GM12878 (cell line): ENCODE data around the gene LPAR3. TPM values are rescaled to one million over a fixed set of nuclear protein-coding genes. Genes with fewer than 3 reads are reported as not detected.

Experiments
- ATAC-seq: fragments of 200-7000 bp; cut with Tn5 transposase; 3 replicates; pipeline ENCODE4 v1.9.1; 2020; ENCODE audit warnings: mild to moderate bottlenecking, moderate library complexity
- BruUV-seq: library from RNA; stranded (reverse); fragments of 400-500 nt; replicated peaks from 2 replicates; lab custom pipeline; 2021; lab: Mats Ljungman, UMichigan
- CTCF ChIA-PET: fragments of 300-600 bp; sonication (Branson Sonifier 250); formaldehyde crosslinking; extraction: SDS; loops from one replicate; lab custom pipeline; 2021; ENCODE audit warnings: inconsistent platforms; lab: Yijun Ruan, JAX
- POLR2A ChIA-PET: fragments of 350-600 bp; formaldehyde crosslinking; extraction: SDS; loops from one replicate; lab custom pipeline; 2021; ENCODE audit warnings: inconsistent platforms; lab: Charles Lee
- RAD21 ChIA-PET: fragments of 300-600 bp; sonication (Branson Sonifier 250); formaldehyde crosslinking; loops from one replicate; lab custom pipeline; 2023; ENCODE audit warnings: antibody characterized with exemption; ENCODE audit not compliant: unreplicated experiment; lab: Charles Lee
- SMC1A ChIA-PET: fragments of 300-600 bp; sonication (Branson Sonifier 250); formaldehyde crosslinking; loops from one replicate; lab custom pipeline; 2023; ENCODE audit not compliant: unreplicated experiment, uncharacterized antibody; lab: Charles Lee
- DNase-seq: peaks from one replicate; pipeline ENCODE4 v3.0.0-alpha.2; 2011; ENCODE audit warnings: low read depth, low spot score
- FAIRE-seq: peaks from 3 replicates; lab custom pipeline; 2011; peaks lifted over from hg19 to GRCh38; lab: Jason Lieb, UNC
- H2AFZ ChIP-seq: 2 replicates; pipeline ENCODE4 v1.6.0; 2011; ENCODE audit warnings: low read depth, low read length, control low read depth; ENCODE audit not compliant: control insufficient read depth
- H3K27ac ChIP-seq: 2 replicates; pipeline ENCODE4 v1.5.1; 2011; ENCODE audit warnings: control low read depth; ENCODE audit not compliant: control insufficient read depth, insufficient read depth
- H3K27me3 ChIP-seq, 2 experiments: replicated peaks in 1 of 2; 2 replicates each; pipeline versions ENCODE4 v1.6.0 to v1.6.1; 2011; ENCODE audit warnings: low read length in 1 of 2; ENCODE audit not compliant: control insufficient read depth in 2 of 2, insufficient read depth in 2 of 2
- H3K36me3 ChIP-seq, 2 experiments: 2 replicates each; pipeline ENCODE4 v1.5.1; 2011; ENCODE audit warnings: low read length in 1 of 2; ENCODE audit not compliant: control insufficient read depth in 2 of 2, insufficient read depth in 2 of 2
- H3K4me1 ChIP-seq: 2 replicates; pipeline ENCODE4 v1.6.1; 2011; ENCODE audit warnings: mild to moderate bottlenecking, low read length, moderate library complexity, mixed read lengths; ENCODE audit not compliant: control insufficient read depth, insufficient read depth
- H3K4me2 ChIP-seq: 2 replicates; pipeline ENCODE4 v1.6.0; 2011; ENCODE audit warnings: control low read depth; ENCODE audit not compliant: control insufficient read depth, insufficient read depth
- H3K4me3 ChIP-seq: fragments of 200-600 bp; sonication (generic); 2 replicates; pipeline ENCODE4 v1.5.1; 2016
- H3K79me2 ChIP-seq: 2 replicates; pipeline ENCODE4 v1.6.0; 2011; ENCODE audit warnings: low read length; ENCODE audit not compliant: control insufficient read depth, insufficient read depth
- H3K9ac ChIP-seq: 2 replicates; pipeline ENCODE4 v1.8.0; 2011; ENCODE audit warnings: low read length, control low read depth, mixed read lengths; ENCODE audit not compliant: control insufficient read depth, insufficient read depth
- H3K9me3 ChIP-seq: replicated peaks from 3 replicates; pipeline ENCODE4 v1.5.1; 2011; ENCODE audit warnings: mild to moderate bottlenecking, low read length; ENCODE audit not compliant: control insufficient read depth, insufficient read depth
- H4K20me1 ChIP-seq: 2 replicates; pipeline ENCODE4 v1.6.0; 2011; ENCODE audit not compliant: control insufficient read depth, insufficient read depth
- ASH2L ChIP-seq: fragments of 300-600, 200-600 bp; sonication (generic); IDR thresholded peaks from 2 replicates; pipeline ENCODE4 v1.6.1; 2017; ENCODE audit warnings: low read depth, mild to moderate bottlenecking, borderline replicate concordance
- BACH1 ChIP-seq: fragments of 450-650 bp; IDR thresholded peaks from 2 replicates; pipeline ENCODE4 v1.6.1; 2017; ENCODE audit warnings: mild to moderate bottlenecking, borderline replicate concordance
- CHD2 ChIP-seq: IDR thresholded peaks from 2 replicates; pipeline ENCODE4 v1.6.1; 2011; ENCODE audit warnings: low read depth, low read length, improper control_type of control experiment, borderline replicate concordance
- CREM ChIP-seq: IDR thresholded peaks from 2 replicates; pipeline ENCODE4 v1.6.1; 2014; ENCODE audit warnings: antibody characterized with exemption, low read depth
- HDGF ChIP-seq: fragments of 450-650 bp; IDR thresholded peaks from 2 replicates; pipeline ENCODE4 v1.6.1; 2016; ENCODE audit warnings: antibody characterized with exemption
- NFIC ChIP-seq: IDR thresholded peaks from 2 replicates; pipeline ENCODE4 v1.6.1; 2012; ENCODE audit warnings: low read depth, mild to moderate bottlenecking, inconsistent platforms, low read length, moderate library complexity
- RAD51 ChIP-seq: fragments of 450-650 bp; IDR thresholded peaks from 2 replicates; pipeline ENCODE4 v1.6.1; 2016; ENCODE audit warnings: moderate library complexity, mild to moderate bottlenecking, inconsistent platforms
- RFX5 ChIP-seq: IDR thresholded peaks from 2 replicates; pipeline ENCODE4 v1.6.1; 2011; ENCODE audit warnings: low read depth, low read length, improper control_type of control experiment
- TAF1 ChIP-seq: IDR thresholded peaks from 2 replicates; pipeline ENCODE4 v1.6.1; 2011; ENCODE audit warnings: mild to moderate bottlenecking, low read depth, low read length, borderline replicate concordance
- TCF3 ChIP-seq: IDR thresholded peaks from 2 replicates; pipeline ENCODE4 v1.6.1; 2012; ENCODE audit warnings: low read depth, mild to moderate bottlenecking, low read length, borderline replicate concordance; ENCODE audit not compliant: insufficient read depth
- ZNF622 ChIP-seq: fragments of 450-650 bp; IDR thresholded peaks from 2 replicates; pipeline ENCODE4 v1.6.1; 2017; ENCODE audit warnings: mild to moderate bottlenecking, inconsistent platforms
- WGBS: methylation state at CpG from one replicate; pipeline ENCODE4 v1.1.6; 2016; ENCODE audit warnings: low lambda C conversion rate; ENCODE audit not compliant: insufficient replicate concordance, insufficient coverage; ENCODE audit errors: missing lambda C conversion rate; 5-methylcytosine and 5-hydroxymethylcytosine counted together
- in situ Hi-C: fragments of 300-500 bp; cut with MboI; formaldehyde crosslinking; loops from 9 replicates; pipeline ENCODE4 v1.14.3; 2018; ENCODE audit warnings: mixed read lengths
- intact Hi-C: fragments of 100-400 bp; cut with micrococcal nuclease; formaldehyde crosslinking; loops from one replicate; pipeline ENCODE4 v1.14.2; 2022; ENCODE audit not compliant: unreplicated experiment
- polyA plus RNA-seq, 11 experiments: library from polyadenylated mRNA; depleted of rRNA in 4 of 11; unstranded in 6 of 11; stranded (reverse) in 5 of 11; fragments of >200 nt; fragmentation: Nextera tagmentation in 4 of 11; fragmentation: Illumina TruSeq in 1 of 11; extraction: Ambion mirVana in 4 of 11; extraction: Trizol in 1 of 11; gene quantifications; 1 replicate in 1 of 11; 2 replicates in 10 of 11; pipeline versions ENCODE4 v1.2.1 to v1.2.3, GENCODE V29; 2011 to 2016; ENCODE audit warnings: inconsistent platforms in 2 of 11, missing spikeins in 2 of 11, low read depth in 1 of 11
- total RNA-seq, 4 experiments: library from RNA; depleted of rRNA in 3 of 4; stranded (reverse); fragments of >200 nt in 3 of 4; fragmentation: Illumina TruSeq in 1 of 4; extraction: Trizol in 1 of 4; gene quantifications; 2 replicates each; pipeline versions ENCODE4 v1.2.1 to v1.2.3, GENCODE V29; 2013 to 2021
- TF ChIP-seq, protein P1 (sequence below): fragments of 450-650 bp; IDR thresholded peaks from 2 replicates; pipeline ENCODE4 v1.6.1; 2017; ENCODE audit warnings: antibody characterized with exemption, mild to moderate bottlenecking, moderate library complexity
- TF ChIP-seq, protein P2 (sequence below): fragments of 450-650 bp; IDR thresholded peaks from 2 replicates; pipeline ENCODE4 v1.6.1; 2017; ENCODE audit warnings: mild to moderate bottlenecking, moderate library complexity
- TF ChIP-seq, protein P3 (sequence below): fragments of 450-650 bp; formaldehyde crosslinking; IDR thresholded peaks from 2 replicates; pipeline ENCODE4 v1.5.0; 2022; ENCODE audit warnings: mild to moderate bottlenecking, missing genetic modification characterization

The LPAR3 gene
- total and polyA plus RNA-seq, 10 of the 15 experiments (the other 5 are each of a cell fraction or from before 2014, with no cell fraction given): 0.03 to 0.31 (median 0.09) TPM; not detected in 3

DNA sequence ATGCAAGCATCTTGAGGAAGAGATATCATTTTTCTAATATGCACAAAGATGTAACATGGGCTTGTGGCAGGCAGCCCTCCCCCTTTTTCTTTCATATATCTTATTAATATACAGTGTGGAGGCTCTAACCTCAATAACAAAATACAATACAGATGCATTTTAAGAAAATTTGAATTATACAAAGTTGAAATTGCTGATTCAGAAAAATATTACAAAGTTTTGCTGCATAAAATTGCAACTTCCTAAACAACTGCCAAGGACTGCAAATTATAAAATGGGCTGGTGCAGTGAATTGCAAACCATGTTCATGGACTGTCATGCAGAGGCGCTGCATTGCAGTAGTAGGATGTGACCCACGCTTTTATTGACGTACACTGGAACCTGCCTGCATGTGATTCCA, 84.0 kb downstream of the LPAR3 start:
- intact Hi-C loops (no loop called here), in situ Hi-C loops (no loop called here)
- FAIRE-seq (no peak), ATAC-seq (no peak), DNase-seq (no peak)
- H3K4me2 ChIP-seq: no peak overlapping the region
- H3K4me3 ChIP-seq: no peak overlapping the region
- CTCF ChIA-PET: interaction anchor here (1.2 to 2.3 kb wide), 2 partner anchors 20 to 27 kb away, joined by 4 to 7 read pairs; no protein-coding TSS in a partner anchor
- no peaks in the 10 kb centered on the region for H3K36me3 ChIP-seq
- WGBS: 80% methylated on average over 3 of the region's 3 CpGs
- no peaks in the 10 kb centered on the region for H4K20me1 ChIP-seq
- H3K27ac ChIP-seq: no peak overlapping the region
- SMC1A ChIA-PET: interaction anchor here (1.5 to 1.7 kb wide), 2 partner anchors 18 to 38 kb away, joined by 3 to 4 read pairs; no protein-coding TSS in a partner anchor
- no peak overlapping the region for H2AFZ ChIP-seq
- peaks cover 7% of the 10 kb centered on the region; the same call in 1 of the 2 replicates for H3K4me1 ChIP-seq
- POLR2A ChIA-PET: no interaction called here
- RAD21 ChIA-PET: no interaction called here
- no TSS peak for BruUV-seq
- H3K9me3 ChIP-seq: no peaks in the 10 kb centered on the region; the same call in 2 of the 3 replicates
- H3K27me3 ChIP-seq: no peaks in the 10 kb centered on the region
- no peaks in the 10 kb centered on the region for H3K79me2 ChIP-seq
- no peak overlapping the region for H3K9ac ChIP-seq
- TF ChIP-seq BACH1 (no peak), ASH2L (no peak), RFX5 (no peak), TAF1 (no peak), CHD2 (no peak), RAD51 (no peak), ZNF622 (no peak), HDGF (no peak), CREM (no peak), NFIC (no peak), TCF3 (no peak)
- TF ChIP-seq, protein P1, sequence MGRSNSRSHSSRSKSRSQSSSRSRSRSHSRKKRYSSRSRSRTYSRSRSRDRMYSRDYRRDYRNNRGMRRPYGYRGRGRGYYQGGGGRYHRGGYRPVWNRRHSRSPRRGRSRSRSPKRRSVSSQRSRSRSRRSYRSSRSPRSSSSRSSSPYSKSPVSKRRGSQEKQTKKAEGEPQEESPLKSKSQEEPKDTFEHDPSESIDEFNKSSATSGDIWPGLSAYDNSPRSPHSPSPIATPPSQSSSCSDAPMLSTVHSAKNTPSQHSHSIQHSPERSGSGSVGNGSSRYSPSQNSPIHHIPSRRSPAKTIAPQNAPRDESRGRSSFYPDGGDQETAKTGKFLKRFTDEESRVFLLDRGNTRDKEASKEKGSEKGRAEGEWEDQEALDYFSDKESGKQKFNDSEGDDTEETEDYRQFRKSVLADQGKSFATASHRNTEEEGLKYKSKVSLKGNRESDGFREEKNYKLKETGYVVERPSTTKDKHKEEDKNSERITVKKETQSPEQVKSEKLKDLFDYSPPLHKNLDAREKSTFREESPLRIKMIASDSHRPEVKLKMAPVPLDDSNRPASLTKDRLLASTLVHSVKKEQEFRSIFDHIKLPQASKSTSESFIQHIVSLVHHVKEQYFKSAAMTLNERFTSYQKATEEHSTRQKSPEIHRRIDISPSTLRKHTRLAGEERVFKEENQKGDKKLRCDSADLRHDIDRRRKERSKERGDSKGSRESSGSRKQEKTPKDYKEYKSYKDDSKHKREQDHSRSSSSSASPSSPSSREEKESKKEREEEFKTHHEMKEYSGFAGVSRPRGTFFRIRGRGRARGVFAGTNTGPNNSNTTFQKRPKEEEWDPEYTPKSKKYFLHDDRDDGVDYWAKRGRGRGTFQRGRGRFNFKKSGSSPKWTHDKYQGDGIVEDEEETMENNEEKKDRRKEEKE: no peak
- TF ChIP-seq, protein P2, sequence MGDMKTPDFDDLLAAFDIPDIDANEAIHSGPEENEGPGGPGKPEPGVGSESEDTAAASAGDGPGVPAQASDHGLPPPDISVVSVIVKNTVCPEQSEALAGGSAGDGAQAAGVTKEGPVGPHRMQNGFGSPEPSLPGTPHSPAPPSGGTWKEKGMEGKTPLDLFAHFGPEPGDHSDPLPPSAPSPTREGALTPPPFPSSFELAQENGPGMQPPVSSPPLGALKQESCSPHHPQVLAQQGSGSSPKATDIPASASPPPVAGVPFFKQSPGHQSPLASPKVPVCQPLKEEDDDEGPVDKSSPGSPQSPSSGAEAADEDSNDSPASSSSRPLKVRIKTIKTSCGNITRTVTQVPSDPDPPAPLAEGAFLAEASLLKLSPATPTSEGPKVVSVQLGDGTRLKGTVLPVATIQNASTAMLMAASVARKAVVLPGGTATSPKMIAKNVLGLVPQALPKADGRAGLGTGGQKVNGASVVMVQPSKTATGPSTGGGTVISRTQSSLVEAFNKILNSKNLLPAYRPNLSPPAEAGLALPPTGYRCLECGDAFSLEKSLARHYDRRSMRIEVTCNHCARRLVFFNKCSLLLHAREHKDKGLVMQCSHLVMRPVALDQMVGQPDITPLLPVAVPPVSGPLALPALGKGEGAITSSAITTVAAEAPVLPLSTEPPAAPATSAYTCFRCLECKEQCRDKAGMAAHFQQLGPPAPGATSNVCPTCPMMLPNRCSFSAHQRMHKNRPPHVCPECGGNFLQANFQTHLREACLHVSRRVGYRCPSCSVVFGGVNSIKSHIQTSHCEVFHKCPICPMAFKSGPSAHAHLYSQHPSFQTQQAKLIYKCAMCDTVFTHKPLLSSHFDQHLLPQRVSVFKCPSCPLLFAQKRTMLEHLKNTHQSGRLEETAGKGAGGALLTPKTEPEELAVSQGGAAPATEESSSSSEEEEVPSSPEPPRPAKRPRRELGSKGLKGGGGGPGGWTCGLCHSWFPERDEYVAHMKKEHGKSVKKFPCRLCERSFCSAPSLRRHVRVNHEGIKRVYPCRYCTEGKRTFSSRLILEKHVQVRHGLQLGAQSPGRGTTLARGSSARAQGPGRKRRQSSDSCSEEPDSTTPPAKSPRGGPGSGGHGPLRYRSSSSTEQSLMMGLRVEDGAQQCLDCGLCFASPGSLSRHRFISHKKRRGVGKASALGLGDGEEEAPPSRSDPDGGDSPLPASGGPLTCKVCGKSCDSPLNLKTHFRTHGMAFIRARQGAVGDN: no peak
- TF ChIP-seq, protein P3, sequence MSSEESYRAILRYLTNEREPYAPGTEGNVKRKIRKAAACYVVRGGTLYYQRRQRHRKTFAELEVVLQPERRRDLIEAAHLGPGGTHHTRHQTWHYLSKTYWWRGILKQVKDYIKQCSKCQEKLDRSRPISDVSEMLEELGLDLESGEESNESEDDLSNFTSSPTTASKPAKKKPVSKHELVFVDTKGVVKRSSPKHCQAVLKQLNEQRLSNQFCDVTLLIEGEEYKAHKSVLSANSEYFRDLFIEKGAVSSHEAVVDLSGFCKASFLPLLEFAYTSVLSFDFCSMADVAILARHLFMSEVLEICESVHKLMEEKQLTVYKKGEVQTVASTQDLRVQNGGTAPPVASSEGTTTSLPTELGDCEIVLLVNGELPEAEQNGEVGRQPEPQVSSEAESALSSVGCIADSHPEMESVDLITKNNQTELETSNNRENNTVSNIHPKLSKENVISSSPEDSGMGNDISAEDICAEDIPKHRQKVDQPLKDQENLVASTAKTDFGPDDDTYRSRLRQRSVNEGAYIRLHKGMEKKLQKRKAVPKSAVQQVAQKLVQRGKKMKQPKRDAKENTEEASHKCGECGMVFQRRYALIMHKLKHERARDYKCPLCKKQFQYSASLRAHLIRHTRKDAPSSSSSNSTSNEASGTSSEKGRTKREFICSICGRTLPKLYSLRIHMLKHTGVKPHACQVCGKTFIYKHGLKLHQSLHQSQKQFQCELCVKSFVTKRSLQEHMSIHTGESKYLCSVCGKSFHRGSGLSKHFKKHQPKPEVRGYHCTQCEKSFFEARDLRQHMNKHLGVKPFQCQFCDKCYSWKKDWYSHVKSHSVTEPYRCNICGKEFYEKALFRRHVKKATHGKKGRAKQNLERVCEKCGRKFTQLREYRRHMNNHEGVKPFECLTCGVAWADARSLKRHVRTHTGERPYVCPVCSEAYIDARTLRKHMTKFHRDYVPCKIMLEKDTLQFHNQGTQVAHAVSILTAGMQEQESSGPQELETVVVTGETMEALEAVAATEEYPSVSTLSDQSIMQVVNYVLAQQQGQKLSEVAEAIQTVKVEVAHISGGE (CRISPR knock-in tag): no peak
